ENCODE measurements around the gene KLHL42.
A peak's percentile ranks its signal among the peaks of the same experiment; 100 is the strongest.

The KLHL42 gene

DNA sequence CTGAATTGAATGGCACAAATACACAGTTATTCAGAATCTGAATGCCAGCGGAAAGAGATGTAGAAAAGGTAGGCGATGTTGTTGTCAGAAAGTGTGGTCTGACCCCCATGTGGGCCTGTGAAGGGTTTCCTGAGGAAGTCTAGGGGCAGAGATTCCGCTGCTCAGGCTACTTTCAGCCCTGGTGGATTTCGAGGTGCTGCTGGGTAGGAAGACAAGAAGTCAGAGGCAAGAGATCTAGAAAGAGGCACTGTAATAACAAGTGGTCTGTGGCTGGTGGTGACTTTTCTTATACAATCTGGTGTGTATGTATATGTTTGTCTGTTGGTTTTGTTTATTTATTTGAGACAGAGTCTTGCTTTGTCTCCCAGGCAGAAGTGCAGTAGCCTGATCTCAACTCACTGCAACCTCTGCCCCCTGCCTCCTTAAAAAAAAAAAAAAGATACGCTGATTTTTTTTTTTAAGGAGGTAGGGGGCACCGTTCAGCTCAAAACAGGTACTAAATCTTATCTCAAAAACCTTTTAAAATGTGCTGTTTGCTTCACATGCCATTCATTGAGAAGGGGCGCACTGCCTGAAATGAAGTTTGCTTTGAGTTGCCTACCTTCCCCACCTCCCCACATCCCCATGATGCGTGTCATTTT lies 27.1 kb downstream of the KLHL42 start:
- no peaks in the 10 kb centered on the region for H3K79me2 ChIP-seq (ENCODE audit: insufficient read depth, low read length)
- H3K9me3 ChIP-seq (ENCODE audit: insufficient read depth, low read depth, low read length) = no peaks in the 10 kb centered on the region
- H3K9ac ChIP-seq (ENCODE audit: low read depth, low read length, poor library complexity, severe bottlenecking) = no peak overlapping the region
- H3K4me3 ChIP-seq (ENCODE audit: low read length, poor library complexity, severe bottlenecking) = no peak overlapping the region
- no peaks in the 10 kb centered on the region for H4K20me1 ChIP-seq (ENCODE audit: insufficient read depth, low read length, poor library complexity, severe bottlenecking)
- no peaks in the 10 kb centered on the region for H3K36me3 ChIP-seq (ENCODE audit: insufficient read depth, low read length)
- H3F3A ChIP-seq (ENCODE audit: low read depth) = no peaks in the 10 kb centered on the region
- H3K27me3 ChIP-seq (ENCODE audit: insufficient read depth, low read length, poor library complexity, severe bottlenecking) = no peaks in the 10 kb centered on the region
- H3K4me1 ChIP-seq (ENCODE audit: insufficient read depth, low read length, poor library complexity, severe bottlenecking) = peaks cover 12% of the 10 kb centered on the region
- no peaks in the 10 kb centered on the region for H3K9me2 ChIP-seq (replicated peaks; ENCODE audit: low read depth, low read length)
- no peak for TF ChIP-seq EZH2phosphoT487 (IDR thresholded peaks at IDR 0.05; ENCODE audit: borderline replicate concordance)
- peak; percentile 53 for TF ChIP-seq CTCF (conservative IDR thresholded peaks at IDR 0.05; ENCODE audit: low read length)
- no peak overlapping the region for H3K4me2 ChIP-seq (ENCODE audit: low read depth, low read length, poor library complexity, severe bottlenecking)
- H2AFZ ChIP-seq (ENCODE audit: low read length) = no peak overlapping the region

DNA sequence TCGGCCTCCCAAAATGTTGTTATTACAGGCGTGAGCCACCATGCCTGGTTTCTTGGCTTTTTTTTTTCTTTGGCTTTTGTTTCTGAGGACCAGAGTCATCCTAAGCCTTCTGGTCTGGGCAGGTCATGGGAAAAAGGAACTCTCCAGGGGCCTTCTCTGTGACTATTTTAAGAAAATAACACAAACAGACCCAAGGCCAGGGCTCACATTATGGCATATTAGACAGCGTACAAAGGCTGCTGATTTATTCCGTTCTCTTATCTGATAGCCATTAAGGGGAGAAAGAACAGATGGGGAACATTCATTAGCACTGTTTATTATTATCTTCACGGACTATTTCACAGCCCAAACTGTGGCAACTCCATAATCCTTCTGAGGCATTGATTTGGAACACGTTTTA lies 28.8 kb downstream of the KLHL42 start:
- Histone ChIP-seq H3K9me2 (replicated peaks; ENCODE audit: low read depth, low read length) (no peaks in the 10 kb centered on the region), H3K27me3 (ENCODE audit: insufficient read depth, low read length, poor library complexity, severe bottlenecking) (no peaks in the 10 kb centered on the region), H3K4me1 (ENCODE audit: insufficient read depth, low read length, poor library complexity, severe bottlenecking) (no peaks in the 10 kb centered on the region), H3K9ac (ENCODE audit: low read depth, low read length, poor library complexity, severe bottlenecking) (no peak overlapping the region), H3K36me3 (ENCODE audit: insufficient read depth, low read length) (no peaks in the 10 kb centered on the region), H3K4me3 (ENCODE audit: low read length, poor library complexity, severe bottlenecking) (no peak overlapping the region), H3K4me2 (ENCODE audit: low read depth, low read length, poor library complexity, severe bottlenecking) (no peak overlapping the region), H4K20me1 (ENCODE audit: insufficient read depth, low read length, poor library complexity, severe bottlenecking) (no peaks in the 10 kb centered on the region), H3F3A (ENCODE audit: low read depth) (no peaks in the 10 kb centered on the region), H3K79me2 (ENCODE audit: insufficient read depth, low read length) (no peaks in the 10 kb centered on the region), H2AFZ (ENCODE audit: low read length) (no peak overlapping the region), H3K9me3 (ENCODE audit: insufficient read depth, low read depth, low read length) (no peaks in the 10 kb centered on the region)
- TF ChIP-seq CTCF (conservative IDR thresholded peaks at IDR 0.05; ENCODE audit: low read length) (no peak), EZH2phosphoT487 (IDR thresholded peaks at IDR 0.05; ENCODE audit: borderline replicate concordance) (no peak)

GRCh38 chr12:27810756-27811155 lies 30.7 kb downstream of the KLHL42 start:
- Histone ChIP-seq H3K9me2 (replicated peaks; ENCODE audit: low read depth, low read length) (no peaks in the 10 kb centered on the region), H4K20me1 (ENCODE audit: insufficient read depth, low read length, poor library complexity, severe bottlenecking) (no peaks in the 10 kb centered on the region), H3K79me2 (ENCODE audit: insufficient read depth, low read length) (no peaks in the 10 kb centered on the region), H3K4me2 (ENCODE audit: low read depth, low read length, poor library complexity, severe bottlenecking) (no peak overlapping the region), H3K27me3 (ENCODE audit: insufficient read depth, low read length, poor library complexity, severe bottlenecking) (no peaks in the 10 kb centered on the region), H3K36me3 (ENCODE audit: insufficient read depth, low read length) (no peaks in the 10 kb centered on the region), H3K4me1 (ENCODE audit: insufficient read depth, low read length, poor library complexity, severe bottlenecking) (no peaks in the 10 kb centered on the region), H3F3A (ENCODE audit: low read depth) (no peaks in the 10 kb centered on the region), H3K9me3 (ENCODE audit: insufficient read depth, low read depth, low read length) (no peaks in the 10 kb centered on the region), H3K9ac (ENCODE audit: low read depth, low read length, poor library complexity, severe bottlenecking) (no peak overlapping the region), H2AFZ (ENCODE audit: low read length) (no peak overlapping the region), H3K4me3 (ENCODE audit: low read length, poor library complexity, severe bottlenecking) (no peak overlapping the region)
- no peak for TF ChIP-seq CTCF (conservative IDR thresholded peaks at IDR 0.05; ENCODE audit: low read length)
- TF ChIP-seq EZH2phosphoT487 (IDR thresholded peaks at IDR 0.05; ENCODE audit: borderline replicate concordance) = no peak

Measured in Loucy (cell line).